A549 treated with DMSO at 1 μM for 4 hours (cell line): ENCODE data around the gene GPATCH3. TPM values are rescaled to one million over a fixed set of nuclear protein-coding genes. Genes with fewer than 3 reads are reported as not detected.

Experiments used
- total RNA-seq: library from RNA; stranded (reverse); fragments of 200-300 nt; extraction: Qiagen RNA extraction; gene quantifications from 5 replicates; pipeline ENCODE4 v1.2.3, GENCODE V29; 2022; ENCODE audit warnings: low read depth

The GPATCH3 gene, protein sequence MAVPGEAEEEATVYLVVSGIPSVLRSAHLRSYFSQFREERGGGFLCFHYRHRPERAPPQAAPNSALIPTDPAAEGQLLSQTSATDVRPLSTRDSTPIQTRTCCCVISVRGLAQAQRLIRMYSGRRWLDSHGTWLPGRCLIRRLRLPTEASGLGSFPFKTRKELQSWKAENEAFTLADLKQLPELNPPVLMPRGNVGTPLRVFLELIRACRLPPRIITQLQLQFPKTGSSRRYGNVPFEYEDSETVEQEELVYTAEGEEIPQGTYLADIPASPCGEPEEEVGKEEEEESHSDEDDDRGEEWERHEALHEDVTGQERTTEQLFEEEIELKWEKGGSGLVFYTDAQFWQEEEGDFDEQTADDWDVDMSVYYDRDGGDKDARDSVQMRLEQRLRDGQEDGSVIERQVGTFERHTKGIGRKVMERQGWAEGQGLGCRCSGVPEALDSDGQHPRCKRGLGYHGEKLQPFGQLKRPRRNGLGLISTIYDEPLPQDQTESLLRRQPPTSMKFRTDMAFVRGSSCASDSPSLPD
- total RNA-seq = 9.2 to 11.7 TPM (median 9.5 TPM) in 5 replicates

DNA sequence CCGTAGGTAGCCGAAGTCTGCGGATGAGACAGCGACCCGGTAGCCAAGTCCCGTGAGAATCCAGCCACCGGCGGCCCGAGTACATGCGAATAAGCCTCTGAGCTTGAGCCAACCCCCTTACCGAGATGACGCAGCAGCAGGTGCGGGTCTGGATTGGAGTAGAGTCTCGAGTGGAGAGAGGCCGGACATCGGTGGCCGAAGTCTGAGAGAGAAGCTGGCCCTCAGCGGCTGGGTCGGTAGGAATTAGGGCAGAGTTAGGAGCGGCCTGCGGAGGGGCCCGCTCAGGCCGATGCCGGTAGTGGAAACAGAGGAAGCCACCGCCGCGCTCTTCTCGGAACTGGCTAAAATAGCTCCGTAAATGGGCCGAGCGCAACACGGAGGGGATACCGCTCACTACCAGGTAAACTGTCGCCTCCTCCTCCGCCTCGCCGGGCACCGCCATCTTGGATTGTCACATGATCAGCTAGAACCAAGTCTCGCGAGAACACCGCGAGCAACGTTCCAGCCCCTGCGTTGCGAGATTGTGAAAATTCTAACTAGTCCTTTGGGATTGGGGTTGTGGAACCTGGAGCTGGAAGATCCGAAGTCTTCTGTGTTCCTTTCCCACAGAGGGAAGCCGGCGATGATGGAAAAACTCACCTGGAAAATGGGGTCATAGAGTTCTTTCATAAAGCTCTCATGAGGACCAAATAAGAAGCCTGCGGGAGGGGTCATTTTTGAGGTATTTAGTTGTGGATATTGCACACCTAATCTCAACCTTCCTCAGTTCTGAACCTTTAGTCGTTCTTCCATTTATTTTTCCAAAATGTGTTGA, at the start of gene GPATCH3:
Gene GPATCH3, minus strand, starts transcription at position 467 of the 814 bp plus-strand sequence. Its CDS starts 25 bp downstream, at position 442.

GRCh38 chr1:26921540-26922430, 21.5 kb upstream of the GPATCH3 start, which contains the start of gene NUDC:
Gene NUDC, plus strand, starts transcription at chr1:26921743. Its CDS starts 106 bp downstream, at chr1:26921849.

GRCh38 chr1:26913754-26914619, 13.7 kb upstream of the GPATCH3 start, which contains the start of gene NR0B2:
Gene NR0B2, minus strand, starts transcription at chr1:26913975. Its CDS starts 35 bp downstream, at chr1:26913940.

DNA sequence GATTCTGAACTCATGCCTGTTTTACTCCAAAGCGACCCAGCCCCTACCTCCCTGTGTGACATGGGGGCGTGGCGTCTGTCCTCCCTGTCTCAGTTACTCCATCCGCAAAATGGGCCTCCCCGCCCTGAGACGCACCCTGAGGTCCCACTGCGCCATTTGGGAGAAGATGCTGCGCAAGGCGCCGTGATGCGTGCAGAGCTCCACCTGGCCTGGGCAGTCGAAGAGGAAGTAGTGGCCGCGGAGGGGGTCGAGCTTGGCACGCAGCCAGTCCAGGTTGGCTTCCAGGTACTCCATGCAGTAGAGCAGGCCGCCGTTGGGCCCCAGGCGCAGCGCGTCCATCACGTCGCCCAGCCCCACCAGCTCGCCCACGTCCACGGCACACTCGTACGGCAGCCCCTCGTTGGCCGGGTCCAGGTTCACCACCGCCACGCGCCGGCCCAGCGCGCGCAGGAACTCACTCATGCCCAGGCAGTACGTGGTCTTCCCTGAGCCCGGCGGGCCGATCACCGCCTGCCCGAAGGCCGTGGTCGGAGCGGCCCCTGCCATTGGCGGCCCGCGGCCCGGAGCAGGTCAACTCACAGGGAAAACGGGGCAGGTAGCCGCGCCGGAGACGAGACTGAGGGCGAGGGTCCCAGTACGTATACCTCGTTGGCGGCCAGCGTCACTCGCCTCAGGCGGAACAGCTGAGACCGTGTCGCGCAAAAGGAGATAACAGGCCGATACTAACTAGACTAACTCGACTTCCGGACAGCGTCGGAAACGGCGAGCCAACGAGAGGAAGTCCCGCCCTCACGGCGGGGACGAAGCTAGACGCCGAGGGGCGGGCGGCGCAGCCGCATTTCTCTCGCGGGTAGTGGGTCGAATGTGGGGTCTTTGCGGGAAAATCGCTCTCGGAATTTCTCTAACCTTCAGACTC, 10.5 kb downstream of the GPATCH3 start, which contains the start of gene GPN2:
Gene GPN2, minus strand, starts transcription at position 733 of the 916 bp plus-strand sequence. Its CDS starts 187 bp downstream, at position 546.

GRCh38 chr1:26862781-26863684, 37.2 kb downstream of the GPATCH3 start, which contains the start of gene SFN:
Gene SFN, plus strand, starts transcription at chr1:26863149. Its CDS starts 64 bp downstream, at chr1:26863213.

Other genes starting within 250 kb of the GPATCH3 start
- gene ARID1A, start 204.5 kb downstream of the GPATCH3 start, total RNA-seq = 31.2 to 35.2 TPM (median 35.0 TPM) in 5 replicates
- gene PIGV, start 112.5 kb downstream of the GPATCH3 start, total RNA-seq = 4.4 to 7.8 TPM (median 6.9 TPM) in 5 replicates
- 31.5 to 43.2 TPM (median 39.1 TPM) in 5 replicates for gene ZDHHC18, start 73.8 kb downstream of the GPATCH3 start, total RNA-seq
- 425 to 552 TPM (median 445 TPM) in 5 replicates for gene SFN, start 37.3 kb downstream of the GPATCH3 start, total RNA-seq
- 18.5 to 27.5 TPM (median 25.9 TPM) in 5 replicates for gene GPN2, start 10.2 kb downstream of the GPATCH3 start, total RNA-seq
- gene NR0B2, start 13.5 kb upstream of the GPATCH3 start, total RNA-seq = 0.08 to 0.09 TPM in 2 of 5 replicates, not detected in the others
- 123 to 147 TPM (median 130 TPM) in 5 replicates for gene NUDC, start 21.3 kb upstream of the GPATCH3 start, total RNA-seq
- gene KDF1, start 60.0 kb upstream of the GPATCH3 start, total RNA-seq = not detected in 5 replicates
- gene TRNP1, start 93.2 kb upstream of the GPATCH3 start, total RNA-seq = 122 to 199 TPM (median 187 TPM) in 5 replicates
- 0.15 to 0.97 TPM (median 0.72 TPM) in 5 replicates for gene TENT5B, start 112.4 kb upstream of the GPATCH3 start, total RNA-seq